CD4-positive, alpha-beta T cell treated with Interleukin-1 beta for 1 hour (primary cell): ENCODE measurements around the gene SLC39A7.

Source experiments
- DNase-seq, 2 donors: peaks; one replicate each; pipeline ENCODE4 v3.0.0-alpha.2; 2020 to 2022

The SLC39A7 gene

GRCh38 chr6:33190504-33191107, 10.1 kb upstream of the SLC39A7 start:
- no peak for DNase-seq

GRCh38 chr6:33191383-33192104, 9.1 kb upstream of the SLC39A7 start:
- DNase-seq, result no peak

DNA sequence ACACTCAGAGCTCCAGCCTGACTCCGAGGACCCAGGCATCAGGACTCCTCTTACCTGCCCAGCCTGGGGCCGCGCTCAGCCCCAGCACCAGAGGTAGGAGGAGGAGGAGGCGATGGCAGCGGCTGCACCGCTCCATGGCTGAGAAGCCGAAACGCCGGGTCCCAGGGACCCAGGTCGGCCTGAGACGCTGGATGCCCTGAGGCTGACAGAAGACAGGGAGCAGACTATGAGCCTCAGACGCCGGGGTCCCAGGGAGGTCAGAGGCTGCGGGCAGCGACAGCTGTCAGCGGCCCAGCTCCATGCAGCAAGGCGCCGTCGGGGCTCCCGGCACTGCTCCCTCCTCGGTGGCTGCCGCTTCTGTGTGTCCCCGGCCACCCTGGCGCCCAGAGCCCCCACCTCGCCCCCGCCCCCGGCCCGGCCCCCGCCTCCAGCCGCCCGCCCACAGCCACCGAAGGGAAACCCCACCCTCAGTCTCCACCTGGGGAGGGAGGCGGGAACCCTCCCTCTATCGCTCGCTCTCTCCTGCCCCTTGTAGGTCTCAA, 8.5 kb upstream of the SLC39A7 start, which contains the start of gene COL11A2:
TSS of gene COL11A2 (minus strand) at position 363 of the 542 bp plus-strand sequence. CDS start at position 136, 227 bp downstream.
- peak; percentile 27 to 45 for DNase-seq

GRCh38 chr6:33192671-33193602, 7.7 kb upstream of the SLC39A7 start:
- peak; percentile 29 to 37 for DNase-seq

GRCh38 chr6:33193619-33194018, 7.0 kb upstream of the SLC39A7 start:
- no peak for DNase-seq

- no peak for DNase-seq
Measured at GRCh38 chr6:33194431-33194979, 6.2 kb upstream of the SLC39A7 start.

- DNase-seq, result no peak
Measured at GRCh38 chr6:33195304-33196165, 5.1 kb upstream of the SLC39A7 start.

- peak; percentile 40 to 61 for DNase-seq
Measured at GRCh38 chr6:33197431-33198048, 3.1 kb upstream of the SLC39A7 start.

GRCh38 chr6:33198159-33198852, 2.4 kb upstream of the SLC39A7 start:
- DNase-seq, result no peak

GRCh38 chr6:33198853-33199436, 1.7 kb upstream of the SLC39A7 start:
- DNase-seq, result no peak

GRCh38 chr6:33199687-33200218, 914 bp upstream of the SLC39A7 start:
- DNase-seq, result peak in 1 of 2 donors; percentile 72

DNA sequence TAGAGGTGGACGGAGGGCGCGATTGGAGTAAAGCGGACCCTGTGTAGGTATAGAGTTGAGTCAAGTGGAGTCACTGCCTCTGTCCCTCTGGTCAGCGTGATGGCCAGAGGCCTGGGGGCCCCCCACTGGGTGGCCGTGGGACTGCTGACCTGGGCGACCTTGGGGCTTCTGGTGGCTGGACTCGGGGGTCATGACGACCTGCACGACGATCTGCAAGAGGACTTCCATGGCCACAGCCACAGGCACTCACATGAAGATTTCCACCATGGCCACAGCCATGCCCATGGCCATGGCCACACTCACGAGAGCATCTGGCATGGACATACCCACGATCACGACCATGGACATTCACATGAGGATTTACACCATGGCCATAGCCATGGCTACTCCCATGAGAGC, 479 bp downstream of the SLC39A7 start:
- DNase-seq, result no peak

DNA sequence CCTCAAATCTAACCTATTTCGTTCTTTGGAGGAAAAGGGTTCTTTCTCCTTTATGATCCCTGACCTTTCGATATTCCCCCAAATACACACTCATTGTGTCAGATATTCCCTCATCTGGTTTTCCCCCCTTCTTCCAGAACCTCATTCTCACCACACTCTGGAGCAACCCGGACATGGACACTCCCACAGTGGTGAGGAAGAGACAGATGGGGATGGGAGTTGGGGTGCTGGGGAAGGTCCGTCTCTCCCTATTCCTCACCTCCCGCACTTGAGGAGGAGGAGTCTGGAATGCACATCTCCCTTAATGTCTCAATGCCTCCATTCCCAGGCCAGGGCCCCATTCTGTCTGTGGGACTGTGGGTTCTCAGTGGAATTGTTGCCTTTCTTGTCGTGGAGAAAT, 1.3 kb downstream of the SLC39A7 start:
- DNase-seq, result no peak

GRCh38 chr6:33202799-33203198, 2.1 kb downstream of the SLC39A7 start:
- no peak for DNase-seq

- DNase-seq, result no peak
Measured at GRCh38 chr6:33203443-33204164, 2.9 kb downstream of the SLC39A7 start.

- DNase-seq, result no peak
Measured at GRCh38 chr6:33204165-33204414, 3.4 kb downstream of the SLC39A7 start.

GRCh38 chr6:33204415-33205190, 3.9 kb downstream of the SLC39A7 start, which contains the start of gene HSD17B8:
TSS of gene HSD17B8 (plus strand) at chr6:33204655. CDS start at chr6:33204669, 14 bp downstream.
- peak; percentile 93 for DNase-seq

DNA sequence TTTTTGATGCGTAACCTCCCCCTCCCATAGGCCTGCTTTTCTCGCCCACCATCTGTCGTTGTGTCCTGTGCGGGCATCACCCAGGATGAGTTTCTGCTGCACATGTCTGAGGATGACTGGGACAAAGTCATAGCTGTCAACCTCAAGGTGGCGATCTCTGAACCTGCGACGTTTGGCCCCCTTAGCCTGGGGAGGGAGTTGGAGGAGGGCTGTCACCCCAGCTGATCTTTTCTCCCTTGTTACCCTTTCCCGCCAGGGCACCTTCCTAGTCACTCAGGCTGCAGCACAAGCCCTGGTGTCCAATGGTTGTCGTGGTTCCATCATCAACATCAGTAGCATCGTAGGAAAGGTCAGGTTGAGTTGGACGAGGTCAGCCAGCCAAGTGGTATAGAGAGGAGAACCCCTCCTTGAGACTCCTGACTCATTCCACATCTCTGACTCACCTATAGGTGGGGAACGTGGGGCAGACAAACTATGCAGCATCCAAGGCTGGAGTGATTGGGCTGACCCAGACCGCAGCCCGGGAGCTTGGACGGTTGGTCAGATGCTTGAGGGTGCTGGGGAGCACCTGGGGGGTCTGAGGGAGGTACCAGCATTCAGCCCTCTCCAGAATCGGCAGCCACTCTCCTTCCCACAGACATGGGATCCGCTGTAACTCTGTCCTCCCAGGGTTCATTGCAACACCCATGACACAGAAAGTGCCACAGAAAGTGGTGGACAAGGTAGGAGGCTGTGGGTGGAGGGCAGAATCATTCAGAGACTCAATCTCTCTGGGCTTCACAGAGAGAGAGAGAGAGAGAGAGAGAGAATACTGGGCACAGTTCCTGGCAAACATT, 4.7 kb downstream of the SLC39A7 start:
- peak in 1 of 2 donors; percentile 10 for DNase-seq
